ENCODE results near the gene TENM3. TPM values are rescaled to one million over a fixed set of nuclear protein-coding genes. Genes with fewer than 3 reads are reported as not detected.

The TENM3 gene
- polyA plus RNA-seq, 1 experiment = 54.9 TPM

GRCh38 chr4:182346250-182346649 lies 103.0 kb downstream of the TENM3 start:
- POLR2A ChIA-PET = no interaction called here
- no peak for TF ChIP-seq CTCF (IDR thresholded peaks at IDR 0.05; ENCODE audit: low read depth, low read length)
- no peak for DNase-seq (ENCODE audit: low read depth, low spot score)
- Histone ChIP-seq H3K9me3 (ENCODE audit: control insufficient read depth, insufficient read depth, low read length) (no peaks in the 10 kb centered on the region), H3K4me3 (ENCODE audit: low read depth, low read length) (no peak overlapping the region), H3K27ac (ENCODE audit: low read depth, low read length) (no peak overlapping the region), H3K27me3 (ENCODE audit: control insufficient read depth, insufficient read depth, low read length) (no peaks in the 10 kb centered on the region)
- CTCF ChIA-PET = interaction anchor here (0.6 kb wide), 1 partner anchor 579 kb away, joined by 3 read pairs; no protein-coding TSS in a partner anchor

DNA sequence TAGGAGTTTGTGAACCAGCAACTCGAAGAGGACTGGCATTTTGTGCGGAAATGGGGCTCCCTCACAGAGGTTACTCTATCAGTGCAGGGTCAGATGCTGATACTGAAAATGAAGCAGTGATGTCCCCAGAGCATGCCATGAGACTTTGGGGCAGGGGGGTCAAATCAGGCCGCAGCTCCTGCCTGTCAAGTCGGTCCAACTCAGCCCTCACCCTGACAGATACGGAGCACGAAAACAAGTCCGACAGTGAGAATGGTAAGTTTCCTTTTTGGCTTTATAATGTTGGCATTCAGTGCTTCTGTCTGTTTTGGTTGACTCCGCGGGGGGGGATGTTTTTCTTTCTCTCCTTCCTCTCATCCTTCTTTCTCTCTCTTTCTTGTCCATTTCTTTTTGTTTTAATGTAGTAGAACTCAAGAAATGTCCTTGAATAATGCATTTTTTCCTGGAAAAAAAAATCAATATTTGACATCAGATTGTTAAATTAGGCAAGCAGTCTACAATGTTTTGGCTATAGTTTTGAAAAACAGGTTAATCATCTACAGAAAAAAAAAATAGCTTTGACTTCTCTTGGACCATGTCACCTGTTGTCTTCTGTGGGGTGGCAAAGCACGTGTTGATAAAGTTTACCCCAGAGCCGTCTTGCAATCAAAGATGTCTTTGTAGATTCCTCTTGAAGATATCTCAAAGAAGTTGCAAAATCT lies 103.6 kb downstream of the TENM3 start:
- Histone ChIP-seq H3K4me3 (ENCODE audit: low read depth, low read length) (no peak overlapping the region), H3K27me3 (ENCODE audit: control insufficient read depth, insufficient read depth, low read length) (no peaks in the 10 kb centered on the region), H3K27ac (ENCODE audit: low read depth, low read length) (no peak overlapping the region), H3K9me3 (ENCODE audit: control insufficient read depth, insufficient read depth, low read length) (no peaks in the 10 kb centered on the region)
- DNase-seq (ENCODE audit: low read depth, low spot score) = no peak
- ChIA-PET POLR2A (no interaction called here), CTCF (interaction anchor here (0.6 to 0.8 kb wide), 2 partner anchors 97 to 580 kb away, joined by 3 read pairs; no protein-coding TSS in a partner anchor)
- no peak for TF ChIP-seq CTCF (IDR thresholded peaks at IDR 0.05; ENCODE audit: low read depth, low read length)

DNA sequence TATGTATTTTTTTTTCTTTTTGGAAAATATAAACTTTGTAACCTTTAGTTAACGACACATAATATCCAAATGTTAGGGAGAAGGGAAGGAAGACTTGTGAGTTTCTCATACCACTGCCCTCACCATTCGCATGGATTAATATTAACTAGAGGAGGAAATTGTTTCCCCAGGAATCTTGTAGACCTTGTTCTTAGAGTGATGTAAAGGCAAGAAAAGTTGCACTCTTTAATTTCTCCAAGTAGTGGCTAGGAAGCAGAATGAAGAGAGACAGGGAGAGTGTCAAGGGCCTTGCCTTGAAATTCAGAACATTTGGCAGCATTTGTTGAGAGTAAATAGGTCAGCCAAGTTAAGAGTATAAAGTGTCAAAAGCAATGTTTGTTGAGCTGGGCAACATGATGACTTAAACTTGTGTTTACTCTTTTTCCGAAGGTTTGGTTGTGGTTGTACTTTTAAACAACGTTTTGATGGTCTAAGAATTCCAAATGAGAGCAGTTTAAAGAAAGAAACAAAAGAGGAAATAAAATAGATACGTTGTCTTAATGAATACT lies 105.7 kb downstream of the TENM3 start:
- ChIA-PET CTCF (no interaction called here), POLR2A (no interaction called here)
- Histone ChIP-seq H3K27ac (ENCODE audit: low read depth, low read length) (no peak overlapping the region), H3K27me3 (ENCODE audit: control insufficient read depth, insufficient read depth, low read length) (no peaks in the 10 kb centered on the region), H3K9me3 (ENCODE audit: control insufficient read depth, insufficient read depth, low read length) (no peaks in the 10 kb centered on the region), H3K4me3 (ENCODE audit: low read depth, low read length) (no peak overlapping the region)
- no peak for DNase-seq (ENCODE audit: low read depth, low spot score)
- TF ChIP-seq CTCF (IDR thresholded peaks at IDR 0.05; ENCODE audit: low read depth, low read length) = no peak

DNA sequence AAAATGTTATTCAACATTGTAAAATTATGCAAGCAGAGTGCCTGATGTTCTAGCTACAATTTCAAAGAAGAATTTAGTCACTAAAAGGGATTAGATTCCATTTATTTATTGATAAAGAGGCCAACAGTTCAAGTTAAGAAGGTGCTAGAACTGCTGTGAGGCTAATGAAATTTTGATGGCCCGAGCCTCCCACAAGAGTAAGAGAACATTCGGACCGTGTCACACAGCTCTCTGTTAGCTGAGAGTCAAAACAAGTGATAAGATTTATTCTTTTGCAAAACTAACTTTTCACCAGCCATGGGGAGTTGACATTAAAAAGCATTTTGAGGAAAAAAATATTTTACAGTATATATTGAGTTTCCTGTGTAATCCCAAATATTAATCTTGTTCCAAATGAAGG lies 106.8 kb downstream of the TENM3 start:
- no peak for TF ChIP-seq CTCF (IDR thresholded peaks at IDR 0.05; ENCODE audit: low read depth, low read length)
- H3K9me3 ChIP-seq (ENCODE audit: control insufficient read depth, insufficient read depth, low read length) = no peaks in the 10 kb centered on the region
- DNase-seq (ENCODE audit: low read depth, low spot score) = no peak
- H3K27ac ChIP-seq (ENCODE audit: low read depth, low read length) = no peak overlapping the region
- H3K27me3 ChIP-seq (ENCODE audit: control insufficient read depth, insufficient read depth, low read length) = no peaks in the 10 kb centered on the region
- no peak overlapping the region for H3K4me3 ChIP-seq (ENCODE audit: low read depth, low read length)
- ChIA-PET POLR2A (no interaction called here), CTCF (interaction anchor here (0.6 kb wide), 1 partner anchor 884 kb away, joined by 3 read pairs; no protein-coding TSS in a partner anchor)

GRCh38 chr4:182351485-182351884 lies 108.3 kb downstream of the TENM3 start:
- TF ChIP-seq CTCF (IDR thresholded peaks at IDR 0.05; ENCODE audit: low read depth, low read length) = no peak
- no peaks in the 10 kb centered on the region for H3K9me3 ChIP-seq (ENCODE audit: control insufficient read depth, insufficient read depth, low read length)
- H3K4me3 ChIP-seq (ENCODE audit: low read depth, low read length) = no peak overlapping the region
- H3K27ac ChIP-seq (ENCODE audit: low read depth, low read length) = no peak overlapping the region
- ChIA-PET POLR2A (no interaction called here), CTCF (no interaction called here)
- no peak for DNase-seq (ENCODE audit: low read depth, low spot score)
- H3K27me3 ChIP-seq (ENCODE audit: control insufficient read depth, insufficient read depth, low read length) = no peaks in the 10 kb centered on the region
